IPS-20b (cell line): ENCODE measurements around the gene STMN1.
"Not testable (repeated sequence)": the region's sequence is repeated elsewhere in the genome, so short reads cannot be mapped to it uniquely, and the experiment has no call there.

Source experiments
- H3K27ac ChIP-seq: one replicate; pipeline ENCODE4 v1.5.1; 2013; ENCODE audit warnings: low read length
- H3K27me3 ChIP-seq: 2 replicates; pipeline ENCODE4 v1.6.1; 2013; ENCODE audit warnings: mild to moderate bottlenecking, low read length, inconsistent platforms; ENCODE audit not compliant: insufficient read depth
- H3K36me3 ChIP-seq: 2 replicates; pipeline ENCODE4 v1.6.1; 2013; ENCODE audit warnings: low read depth, mild to moderate bottlenecking, inconsistent platforms, low read length, moderate library complexity; ENCODE audit not compliant: insufficient read depth
- H3K4me1 ChIP-seq: 2 replicates; pipeline ENCODE4 v1.6.1; 2013; ENCODE audit warnings: mild to moderate bottlenecking, control low read depth, inconsistent platforms, low read length, moderate library complexity; ENCODE audit not compliant: insufficient read depth
- H3K4me3 ChIP-seq: 2 replicates; pipeline ENCODE4 v1.5.1; 2013; ENCODE audit warnings: mild to moderate bottlenecking, low read length, inconsistent platforms
- H3K9ac ChIP-seq: 2 replicates; pipeline ENCODE4 v1.6.1; 2013; ENCODE audit warnings: low read depth, mild to moderate bottlenecking, inconsistent platforms, low read length, moderate library complexity
- H3K9me3 ChIP-seq: 2 replicates; pipeline ENCODE4 v1.6.1; 2013; ENCODE audit warnings: mild to moderate bottlenecking, low read depth, low read length, inconsistent platforms; ENCODE audit not compliant: insufficient read depth

STMN1 gene

DNA sequence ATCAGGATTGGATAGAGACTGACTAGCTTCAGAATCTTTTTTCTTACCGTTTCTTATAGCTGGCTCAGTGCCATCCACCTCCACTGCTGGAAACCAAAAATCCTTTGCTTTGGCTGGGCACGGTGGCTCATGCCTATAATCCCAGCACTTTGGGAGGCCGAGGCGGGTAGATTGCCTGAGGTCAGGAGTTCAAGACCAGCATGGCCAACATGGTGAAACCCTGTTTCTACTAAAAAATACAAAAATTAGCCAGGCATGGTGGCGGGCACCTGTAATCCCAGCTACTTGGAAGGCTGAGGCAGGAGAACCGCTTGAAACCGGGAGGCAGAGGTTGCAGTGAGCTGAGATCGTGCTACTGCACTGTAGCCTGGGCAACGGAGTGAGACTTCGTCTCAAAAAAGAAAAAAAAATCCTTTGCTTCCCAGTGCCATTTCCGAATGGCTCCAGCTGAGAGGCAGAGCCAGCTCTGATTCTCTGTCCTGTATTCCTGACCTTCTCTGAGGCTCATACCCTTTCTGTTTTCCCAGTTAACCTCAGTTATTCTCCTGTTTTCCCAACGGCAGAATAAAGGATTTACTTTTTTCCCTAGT, 26.7 kb upstream of the STMN1 start:
- H3K27me3 ChIP-seq, H3K9me3 ChIP-seq, H3K4me3 ChIP-seq, H3K4me1 ChIP-seq, H3K27ac ChIP-seq, H3K36me3 ChIP-seq, H3K9ac ChIP-seq: not testable (repeated sequence)

DNA sequence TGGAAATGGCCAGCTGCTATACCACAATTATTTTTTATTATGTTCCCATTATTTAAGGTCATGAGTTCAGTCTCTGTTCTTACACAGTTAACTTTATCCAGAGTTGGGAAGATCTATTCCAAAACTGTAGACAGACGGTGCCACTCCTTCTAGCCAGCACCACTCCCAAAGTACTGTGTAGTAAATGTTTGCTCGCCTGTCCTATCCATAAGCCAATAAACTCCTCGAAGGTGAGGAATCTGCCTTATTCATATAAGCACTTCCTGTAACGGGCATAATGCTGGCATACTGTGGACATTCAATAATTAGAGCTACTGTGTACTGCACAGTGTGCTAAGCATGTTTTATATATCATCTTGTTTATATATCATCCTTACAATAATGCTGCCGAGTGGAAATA, 26.1 kb upstream of the STMN1 start:
- Histone ChIP-seq H3K4me1 (0 out of 2 replicates have a peak, but pooled peaks cover 4% of the 10 kb centered on the region), H3K27ac (no peak overlapping the region), H3K36me3 (no peaks in the 10 kb centered on the region), H3K27me3 (no peaks in the 10 kb centered on the region), H3K9me3 (no peaks in the 10 kb centered on the region), H3K9ac (no peak overlapping the region), H3K4me3 (no peak overlapping the region)

DNA sequence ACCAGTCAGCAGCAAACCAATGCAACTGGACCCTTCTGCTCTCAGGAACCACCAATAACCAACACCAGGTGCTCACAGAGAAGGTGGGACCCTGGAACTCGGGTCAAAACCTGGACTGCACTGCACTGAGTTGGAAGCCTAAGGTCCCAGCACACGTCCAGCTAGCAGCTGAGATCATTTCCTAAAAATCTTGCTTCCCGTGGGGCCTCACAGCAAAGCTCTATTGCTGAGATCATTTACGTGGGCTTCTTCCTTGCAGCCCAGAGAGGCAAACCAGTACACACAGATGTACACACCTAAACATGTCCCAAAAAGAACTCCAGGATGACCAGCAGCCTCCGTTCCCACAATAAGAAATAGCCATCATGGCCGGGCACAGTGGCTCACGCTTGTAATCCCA, 22.8 kb upstream of the STMN1 start:
- Histone ChIP-seq H3K27me3 (no peaks in the 10 kb centered on the region), H3K36me3 (no peaks in the 10 kb centered on the region), H3K9me3 (no peaks in the 10 kb centered on the region), H3K27ac (no peak overlapping the region), H3K4me1 (peaks cover 8% of the 10 kb centered on the region; the same call in 1 of the 2 replicates), H3K9ac (no peak overlapping the region), H3K4me3 (no peak overlapping the region)

DNA sequence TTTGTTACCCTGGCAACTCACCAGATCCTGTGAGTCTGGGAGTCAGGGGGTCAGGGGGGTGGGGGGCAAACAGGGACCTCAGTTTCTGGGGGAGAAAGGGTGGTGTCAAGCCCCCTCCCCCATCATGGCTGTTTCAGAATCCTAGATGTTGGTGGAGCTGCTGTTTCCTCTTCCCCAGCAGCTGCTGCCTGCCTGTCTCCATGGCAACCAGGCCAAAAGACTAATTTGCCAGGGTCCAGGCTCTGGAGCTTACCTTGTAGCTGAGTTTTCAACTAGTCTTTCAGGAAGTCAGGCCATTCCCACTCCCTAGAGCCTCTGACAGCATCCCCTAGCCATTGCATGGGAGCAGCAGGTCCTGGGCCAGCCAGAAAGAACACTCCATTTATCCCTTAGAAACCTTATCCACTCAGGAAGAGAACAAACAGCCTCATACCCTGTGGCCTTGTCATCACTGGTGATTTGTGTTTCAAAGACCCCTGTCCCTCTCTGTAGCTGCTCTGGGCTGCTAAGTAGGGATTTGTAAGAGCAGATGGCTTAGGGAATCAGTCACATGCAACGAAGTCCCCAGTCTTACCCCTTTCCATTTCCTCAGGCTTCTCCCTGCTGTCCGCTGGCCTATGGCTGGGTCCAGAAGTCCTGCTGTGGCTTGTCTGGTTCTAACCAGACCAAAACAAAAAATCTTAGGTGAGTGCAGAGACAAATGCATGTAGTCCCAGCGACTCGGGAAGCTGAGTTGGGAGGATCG, 21.5 kb upstream of the STMN1 start:
- Histone ChIP-seq H3K36me3 (no peaks in the 10 kb centered on the region), H3K9me3 (no peaks in the 10 kb centered on the region), H3K4me3 (no peak overlapping the region), H3K9ac (no peak overlapping the region), H3K4me1 (peaks cover 4% of the 10 kb centered on the region; the same call in 1 of the 2 replicates), H3K27me3 (peaks cover 8% of the 10 kb centered on the region; the same call in 1 of the 2 replicates), H3K27ac (no peak overlapping the region)

DNA sequence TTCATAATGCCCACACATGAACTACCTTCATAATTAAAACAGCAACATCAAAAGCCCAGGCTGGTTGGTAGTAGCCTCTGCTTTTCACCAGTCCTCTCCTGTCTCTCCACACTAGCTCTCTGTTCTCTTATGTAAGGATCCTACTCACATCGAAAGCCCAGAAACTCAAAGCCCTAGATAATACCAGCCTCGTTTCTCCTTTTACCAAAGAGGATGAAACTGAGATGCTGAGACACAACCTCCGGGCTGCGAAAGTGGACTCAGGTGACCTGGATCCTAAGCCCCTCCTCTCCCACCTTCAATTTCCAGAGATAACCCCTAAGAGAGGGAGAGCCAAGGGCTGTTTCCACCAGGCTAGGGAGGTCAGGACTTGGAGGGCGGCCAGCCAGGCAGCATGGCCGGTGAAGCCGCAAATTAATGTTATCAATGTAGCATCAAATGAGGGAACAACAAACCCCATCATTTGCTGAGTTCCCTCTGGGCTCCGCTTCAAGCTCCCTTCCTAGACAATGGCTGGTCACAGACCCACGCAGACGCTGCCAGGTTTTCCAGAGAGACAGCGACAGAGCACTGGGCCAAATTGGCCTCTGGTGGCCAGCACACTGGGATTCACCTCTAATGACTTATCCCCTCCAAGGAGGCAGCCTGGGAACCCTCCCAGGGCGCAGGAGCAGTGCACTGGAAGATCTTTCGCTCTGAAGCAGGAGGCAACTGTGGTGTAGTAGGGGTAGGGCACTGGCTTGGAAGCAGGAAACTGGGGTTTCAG, 20.7 kb upstream of the STMN1 start:
- H3K9ac ChIP-seq = no peak overlapping the region
- H3K36me3 ChIP-seq = no peaks in the 10 kb centered on the region
- H3K9me3 ChIP-seq = no peaks in the 10 kb centered on the region
- no peak overlapping the region for H3K27ac ChIP-seq
- no peak overlapping the region for H3K4me3 ChIP-seq
- H3K27me3 ChIP-seq = peaks cover 13% of the 10 kb centered on the region; the same call in 1 of the 2 replicates
- H3K4me1 ChIP-seq = peaks cover 9% of the 10 kb centered on the region

DNA sequence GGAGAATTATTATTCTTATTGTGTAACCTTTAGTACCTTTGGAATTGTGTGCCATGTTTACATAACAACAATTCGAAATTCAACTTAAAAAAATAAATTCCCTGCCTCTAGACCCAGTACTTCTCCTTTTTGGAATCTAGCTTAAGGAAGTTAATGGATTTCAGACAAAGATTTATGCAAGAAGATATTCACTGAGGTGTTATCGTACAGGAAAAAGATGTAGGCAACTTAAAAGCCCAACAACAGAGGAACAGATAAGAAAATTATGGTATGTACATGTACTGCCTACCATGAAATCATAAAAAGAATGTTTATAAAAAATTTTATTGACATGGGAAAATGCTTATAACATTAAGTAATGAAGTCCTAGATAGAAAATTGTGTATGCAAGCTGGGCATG, 18.2 kb upstream of the STMN1 start:
- Histone ChIP-seq H3K4me1 (peaks cover 12% of the 10 kb centered on the region), H3K27ac (no peak overlapping the region), H3K9ac (no peak overlapping the region), H3K36me3 (no peaks in the 10 kb centered on the region), H3K4me3 (no peak overlapping the region), H3K9me3 (no peaks in the 10 kb centered on the region), H3K27me3 (peaks cover 13% of the 10 kb centered on the region; the same call in 1 of the 2 replicates)

DNA sequence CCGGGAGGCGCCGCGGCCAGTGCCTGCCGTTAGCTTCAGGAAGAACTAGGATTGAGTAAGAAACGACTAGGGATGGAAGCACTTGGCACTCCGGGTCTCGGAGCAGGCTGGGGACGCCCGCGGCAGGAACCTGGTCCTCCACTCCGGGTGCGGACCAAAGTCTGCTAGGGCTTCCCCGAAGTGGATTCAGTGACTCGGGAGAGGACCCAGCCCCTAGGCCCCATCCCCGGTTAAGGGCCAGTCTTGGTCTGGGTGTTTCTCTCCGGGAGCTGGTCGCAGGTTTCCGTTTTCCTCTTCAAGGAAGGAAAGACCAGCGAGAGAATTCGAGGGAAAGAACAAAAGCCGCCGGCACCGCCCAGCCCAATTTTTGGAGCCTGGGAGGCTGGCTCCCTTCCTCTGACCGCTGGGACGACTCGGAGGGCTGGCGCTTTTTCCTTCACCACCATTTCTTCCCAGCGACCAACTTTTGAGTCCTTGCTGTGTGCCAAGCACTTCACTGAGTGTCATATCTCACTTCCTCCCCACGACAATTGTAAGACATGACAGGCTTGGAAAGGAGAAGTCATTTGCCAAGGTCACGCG, 16.8 kb upstream of the STMN1 start:
- peak overlapping the region; percentile 73; the same call in 1 of the 2 replicates for H3K9ac ChIP-seq

DNA sequence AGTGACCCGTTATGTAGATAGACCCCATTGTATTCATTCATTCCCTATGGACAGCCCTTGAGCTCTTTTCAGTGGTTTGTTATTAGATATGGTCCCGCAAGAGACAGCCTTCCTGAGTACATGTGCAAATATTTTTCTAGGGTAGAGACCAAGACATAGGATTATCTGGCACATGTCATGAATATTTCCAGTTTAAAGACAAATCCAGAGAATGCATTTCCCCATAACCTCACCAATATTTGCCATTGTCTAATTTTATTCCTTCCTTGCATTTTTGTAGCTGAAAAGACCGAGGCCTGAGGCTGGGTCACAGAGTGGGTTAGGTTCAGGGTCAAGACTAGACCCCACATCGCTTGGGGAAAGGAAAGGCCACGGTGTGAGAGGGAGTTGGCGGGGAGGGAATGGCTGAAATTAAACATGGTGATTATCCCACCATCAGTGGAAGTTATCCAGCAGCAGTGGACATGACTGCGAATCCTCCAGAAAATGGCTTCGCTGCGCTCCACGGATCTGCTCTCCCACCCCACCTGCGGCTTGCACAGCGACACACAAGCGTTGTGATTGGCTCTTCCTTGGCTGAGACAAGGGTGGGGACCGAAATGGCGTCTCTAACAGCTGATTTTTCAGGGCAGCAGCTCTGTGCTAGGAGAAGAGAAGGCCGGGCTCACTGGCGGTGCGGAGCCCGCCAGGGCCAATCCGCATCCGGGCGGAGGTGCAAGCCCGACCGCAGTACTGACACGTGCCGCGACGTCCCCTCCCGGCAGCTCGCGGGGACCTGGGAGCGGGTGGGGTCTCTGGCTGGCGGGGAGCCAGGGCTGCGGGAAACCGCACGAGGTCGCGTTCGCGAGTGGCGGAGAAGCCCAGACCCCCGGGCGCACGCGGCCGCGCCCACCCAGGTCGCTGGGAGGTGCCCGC, 16.1 kb upstream of the STMN1 start:
- H3K36me3 ChIP-seq = no peaks in the 10 kb centered on the region
- H3K9me3 ChIP-seq = no peaks in the 10 kb centered on the region
- H3K27me3 ChIP-seq = peaks cover 13% of the 10 kb centered on the region; the same call in 1 of the 2 replicates
- H3K27ac ChIP-seq = no peak overlapping the region
- H3K9ac ChIP-seq = peak overlapping the region; percentile 73; the same call in 1 of the 2 replicates
- peak overlapping the region; percentile 79 for H3K4me3 ChIP-seq
- peaks cover 12% of the 10 kb centered on the region for H3K4me1 ChIP-seq

More for the DNA sequence above, 16.8 kb upstream of the STMN1 start:
- H3K9me3 ChIP-seq = no peaks in the 10 kb centered on the region
- no peaks in the 10 kb centered on the region for H3K36me3 ChIP-seq
- H3K4me3 ChIP-seq = peak overlapping the region; percentile 79
- peaks cover 12% of the 10 kb centered on the region for H3K4me1 ChIP-seq
- no peak overlapping the region for H3K27ac ChIP-seq
- H3K27me3 ChIP-seq = peaks cover 13% of the 10 kb centered on the region; the same call in 1 of the 2 replicates

DNA sequence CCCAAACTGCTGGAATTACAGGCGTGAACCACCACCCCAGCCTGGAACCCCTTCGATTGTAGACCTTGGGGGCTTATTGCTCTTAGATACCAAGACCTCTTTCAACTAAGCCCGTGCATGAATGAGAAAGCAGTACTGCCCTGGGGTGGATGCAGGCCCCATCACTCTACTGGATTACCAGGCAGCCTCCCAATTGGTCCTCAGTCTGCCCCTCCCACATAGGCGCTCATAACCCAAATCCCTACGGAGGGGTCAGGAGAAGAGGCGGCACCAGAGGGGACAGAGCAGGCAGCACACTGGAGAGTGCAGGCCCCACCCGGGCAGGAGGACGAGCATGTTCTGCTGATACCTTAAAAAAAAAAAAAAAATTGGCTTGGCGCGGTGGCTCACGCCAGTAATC, 12.4 kb upstream of the STMN1 start:
- Histone ChIP-seq H3K36me3 (no peaks in the 10 kb centered on the region), H3K27me3 (peaks cover 10% of the 10 kb centered on the region; the same call in 1 of the 2 replicates), H3K27ac (no peak overlapping the region), H3K4me3 (no peak overlapping the region), H3K9ac (no peak overlapping the region), H3K9me3 (no peaks in the 10 kb centered on the region), H3K4me1 (peaks cover 8% of the 10 kb centered on the region)

DNA sequence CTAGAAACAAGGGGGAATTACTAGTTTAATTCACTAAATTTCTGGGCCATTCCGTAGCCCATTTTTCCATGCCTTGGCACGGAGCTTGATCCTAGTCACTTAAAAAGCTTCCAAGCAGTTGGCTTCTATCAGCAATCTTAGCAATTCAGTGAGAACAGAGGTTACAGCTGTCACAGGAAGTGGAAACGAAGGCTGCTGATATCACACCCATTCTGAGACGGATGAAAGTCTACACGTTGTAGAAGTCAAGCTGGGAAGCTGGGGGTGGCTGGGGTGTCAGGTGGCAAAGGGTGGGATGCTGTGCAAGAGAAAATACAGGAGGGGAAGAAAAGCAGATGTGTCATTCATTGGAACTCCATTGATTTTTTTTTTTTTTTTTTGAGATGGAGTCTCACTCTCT, 11.8 kb upstream of the STMN1 start:
- H3K9ac ChIP-seq = no peak overlapping the region
- no peak overlapping the region for H3K27ac ChIP-seq
- H3K4me1 ChIP-seq = peaks cover 8% of the 10 kb centered on the region
- H3K4me3 ChIP-seq = no peak overlapping the region
- no peaks in the 10 kb centered on the region for H3K36me3 ChIP-seq
- H3K27me3 ChIP-seq = peaks cover 6% of the 10 kb centered on the region; the same call in 1 of the 2 replicates
- H3K9me3 ChIP-seq = no peaks in the 10 kb centered on the region

DNA sequence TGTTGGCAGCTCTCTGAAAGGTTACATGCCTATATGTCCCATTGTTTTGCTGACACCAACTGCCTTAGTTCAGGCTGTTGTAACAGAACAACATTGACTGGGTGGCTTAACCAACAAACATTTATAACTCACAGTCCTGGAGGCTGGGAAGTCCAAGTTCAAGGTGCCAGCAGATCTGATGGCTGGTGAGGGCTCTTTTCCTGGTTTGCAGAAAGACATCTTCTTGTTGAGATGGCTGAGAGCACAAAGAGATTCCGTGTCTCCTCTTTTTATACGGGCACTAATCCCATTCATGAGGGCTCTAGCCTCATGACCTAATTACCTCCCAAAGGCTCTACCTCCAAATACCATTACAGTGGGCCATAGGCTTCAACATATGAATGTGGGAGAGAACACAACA, 10.2 kb upstream of the STMN1 start:
- Histone ChIP-seq H3K9me3 (no peaks in the 10 kb centered on the region), H3K4me1 (no peaks in the 10 kb centered on the region; the same call in 1 of the 2 replicates)

More for the DNA sequence above, 10.2 kb upstream of the STMN1 start:
- Histone ChIP-seq H3K27ac (no peak overlapping the region), H3K9ac (no peak overlapping the region), H3K27me3 (no peaks in the 10 kb centered on the region), H3K4me3 (no peak overlapping the region), H3K36me3 (no peaks in the 10 kb centered on the region)
